ENCODE measurements around the gene SPATA4. TPM values are rescaled to one million over a fixed set of nuclear protein-coding genes. Genes with fewer than 3 reads are reported as not detected.

The SPATA4 gene
- total RNA-seq, 3 donors from 2014 or later (not counting 1 experiment from before 2014, with no cell fraction given), result not detected

- TF ChIP-seq CTCF (IDR thresholded peaks at IDR 0.05), result no peak
- ATAC-seq, result no peak
- DNase-seq, result no peak
- no peak overlapping the region for H3K27ac ChIP-seq (ENCODE audit: low read length)
- no peaks in the 10 kb centered on the region for H3K36me3 ChIP-seq (ENCODE audit: control insufficient read depth, insufficient read depth, low read length)
- Mint-ChIP-seq H3K27ac (no peak overlapping the region), H3K4me1 (no peaks in the 10 kb centered on the region), H3K27me3 (ENCODE audit: low read depth in 2 of 2) (peaks cover 0 to 11% of the 10 kb centered on the region in 2 donors), H3K9me3 (no peaks in the 10 kb centered on the region), H3K4me3 (no peak overlapping the region), H3K36me3 (no peaks in the 10 kb centered on the region)
- peaks cover 2% of the 10 kb centered on the region for H3K27me3 ChIP-seq (ENCODE audit: control insufficient read depth, insufficient read depth, low read length)
- no peak overlapping the region for H3K4me3 ChIP-seq (ENCODE audit: low read length)
- no peaks in the 10 kb centered on the region for H3K4me1 ChIP-seq (ENCODE audit: control insufficient read depth, insufficient read depth, low read length)
- WGBS (ENCODE audit: insufficient coverage), result 50% methylated on average over 2 of the region's 4 CpGs
- no peaks in the 10 kb centered on the region for H3K9me3 ChIP-seq (ENCODE audit: control insufficient read depth, insufficient read depth, low read length)
- intact Hi-C loops (cut with micrococcal nuclease), result no loop called here
Observed at GRCh38 chr4:176238826-176239225, 43.4 kb upstream of the SPATA4 start.

GRCh38 chr4:176238157-176238610, 42.8 kb upstream of the SPATA4 start:
- H3K27ac Mint-ChIP-seq, result no peak overlapping the region
- H3K4me1 Mint-ChIP-seq, result no peaks in the 10 kb centered on the region
- peaks cover 0 to 11% of the 10 kb centered on the region in 2 donors for H3K27me3 Mint-ChIP-seq (ENCODE audit: low read depth in 2 of 2)
- H3K36me3 Mint-ChIP-seq, result no peaks in the 10 kb centered on the region
- no peaks in the 10 kb centered on the region for H3K36me3 ChIP-seq (ENCODE audit: control insufficient read depth, insufficient read depth, low read length)
- H3K4me1 ChIP-seq (ENCODE audit: control insufficient read depth, insufficient read depth, low read length), result no peaks in the 10 kb centered on the region
- DNase-seq, result no peak
- H3K27me3 ChIP-seq (ENCODE audit: control insufficient read depth, insufficient read depth, low read length), result peaks cover 2% of the 10 kb centered on the region
- TF ChIP-seq CTCF (IDR thresholded peaks at IDR 0.05), result no peak
- no peaks in the 10 kb centered on the region for H3K9me3 Mint-ChIP-seq
- no peak overlapping the region for H3K4me3 ChIP-seq (ENCODE audit: low read length)
- intact Hi-C loops (cut with micrococcal nuclease), result no loop called here
- H3K27ac ChIP-seq (ENCODE audit: low read length), result no peak overlapping the region
- WGBS (ENCODE audit: insufficient coverage), result 94% methylated on average over 6 of the region's 7 CpGs
- no peak overlapping the region for H3K4me3 Mint-ChIP-seq
- no peaks in the 10 kb centered on the region for H3K9me3 ChIP-seq (ENCODE audit: control insufficient read depth, insufficient read depth, low read length)
- ATAC-seq, result no peak

GRCh38 chr4:176236946-176237345, 41.6 kb upstream of the SPATA4 start:
- Mint-ChIP-seq H3K36me3 (no peaks in the 10 kb centered on the region), H3K9me3 (no peaks in the 10 kb centered on the region), H3K27me3 (ENCODE audit: low read depth in 2 of 2) (peaks cover 0 to 11% of the 10 kb centered on the region in 2 donors), H3K27ac (no peak overlapping the region), H3K4me3 (no peak overlapping the region), H3K4me1 (no peaks in the 10 kb centered on the region)
- H3K27me3 ChIP-seq (ENCODE audit: control insufficient read depth, insufficient read depth, low read length), result peaks cover 2% of the 10 kb centered on the region
- H3K9me3 ChIP-seq (ENCODE audit: control insufficient read depth, insufficient read depth, low read length), result no peaks in the 10 kb centered on the region
- no peaks in the 10 kb centered on the region for H3K4me1 ChIP-seq (ENCODE audit: control insufficient read depth, insufficient read depth, low read length)
- H3K36me3 ChIP-seq (ENCODE audit: control insufficient read depth, insufficient read depth, low read length), result no peaks in the 10 kb centered on the region
- DNase-seq (no peak), ATAC-seq (no peak)
- WGBS (ENCODE audit: insufficient coverage), result 89% methylated on average over 5 of the region's 5 CpGs
- H3K4me3 ChIP-seq (ENCODE audit: low read length), result no peak overlapping the region
- no peak overlapping the region for H3K27ac ChIP-seq (ENCODE audit: low read length)
- no peak for TF ChIP-seq CTCF (IDR thresholded peaks at IDR 0.05)
- intact Hi-C loops (cut with micrococcal nuclease), result no loop called here

GRCh38 chr4:176230836-176231235, 35.5 kb upstream of the SPATA4 start:
- no peak overlapping the region for H3K27ac ChIP-seq (ENCODE audit: low read length)
- no peaks in the 10 kb centered on the region for H3K4me1 Mint-ChIP-seq
- H3K9me3 Mint-ChIP-seq, result no peaks in the 10 kb centered on the region
- H3K4me3 Mint-ChIP-seq, result no peak overlapping the region
- no peak for DNase-seq
- intact Hi-C loops (cut with micrococcal nuclease), result no loop called here
- peaks cover 2% of the 10 kb centered on the region for H3K27me3 ChIP-seq (ENCODE audit: control insufficient read depth, insufficient read depth, low read length)
- H3K36me3 ChIP-seq (ENCODE audit: control insufficient read depth, insufficient read depth, low read length), result no peaks in the 10 kb centered on the region
- no peak overlapping the region for H3K4me3 ChIP-seq (ENCODE audit: low read length)
- no peak overlapping the region for H3K27ac Mint-ChIP-seq
- no peak for TF ChIP-seq CTCF (IDR thresholded peaks at IDR 0.05)
- no peaks in the 10 kb centered on the region for H3K9me3 ChIP-seq (ENCODE audit: control insufficient read depth, insufficient read depth, low read length)
- ATAC-seq, result no peak
- H3K27me3 Mint-ChIP-seq (ENCODE audit: low read depth in 2 of 2), result peaks cover 0 to 6% of the 10 kb centered on the region in 2 donors
- WGBS (ENCODE audit: insufficient coverage), result 88% methylated on average over 4 of the region's 4 CpGs
- H3K36me3 Mint-ChIP-seq, result no peaks in the 10 kb centered on the region
- H3K4me1 ChIP-seq (ENCODE audit: control insufficient read depth, insufficient read depth, low read length), result no peaks in the 10 kb centered on the region

Data from natural killer cell (primary cell).